Calu3 (cell line): ENCODE data around the gene KLK14. TPM values are rescaled to one million over a fixed set of nuclear protein-coding genes. Genes with fewer than 3 reads are reported as not detected.

Experiments
- BruUV-seq: library from RNA; stranded (reverse); fragments of 400-500 nt; replicated peaks from 2 replicates; lab custom pipeline; 2021; lab: Mats Ljungman, UMichigan
- CTCF ChIA-PET: fragments of 300-600 bp; sonication (Branson Sonifier 250); formaldehyde crosslinking; loops from one replicate; lab custom pipeline; 2022; ENCODE audit warnings: antibody characterized with exemption; lab: Charles Lee
- DNase-seq: peaks from one replicate; pipeline ENCODE4 v3.0.0; 2022
- H3K27ac Mint-ChIP-seq: one replicate; pipeline ENCODE4 v1.8.0; 2022; ENCODE audit warnings: mixed read lengths; ENCODE audit not compliant: unreplicated experiment
- H3K27me3 Mint-ChIP-seq: one replicate; pipeline ENCODE4 v1.8.0; 2022; ENCODE audit warnings: mixed read lengths; ENCODE audit not compliant: unreplicated experiment
- H3K36me3 Mint-ChIP-seq: one replicate; pipeline ENCODE4 v1.8.0; 2022; ENCODE audit warnings: mild to moderate bottlenecking, moderate library complexity, mixed read lengths; ENCODE audit not compliant: insufficient read depth, unreplicated experiment
- H3K4me1 Mint-ChIP-seq: one replicate; pipeline ENCODE4 v1.8.0; 2022; ENCODE audit warnings: mild to moderate bottlenecking, low read depth, mixed read lengths; ENCODE audit not compliant: unreplicated experiment
- H3K4me3 Mint-ChIP-seq: one replicate; pipeline ENCODE4 v1.8.0; 2022; ENCODE audit warnings: mild to moderate bottlenecking, low read depth, moderate library complexity, mixed read lengths; ENCODE audit not compliant: unreplicated experiment
- H3K9me3 Mint-ChIP-seq: one replicate; pipeline ENCODE4 v1.8.0; 2022; ENCODE audit warnings: low read depth, mixed read lengths; ENCODE audit not compliant: unreplicated experiment
- intact Hi-C: fragments of 100-400 bp; cut with micrococcal nuclease; formaldehyde crosslinking; loops from one replicate; pipeline ENCODE4 v1.10.0; 2022; ENCODE audit not compliant: unreplicated experiment
- total RNA-seq: library from RNA; stranded (reverse); gene quantifications from 2 replicates; pipeline ENCODE4 v1.2.3, GENCODE V29; 2022
- TF ChIP-seq, protein P1 (sequence below): fragments of 200-600 bp; IDR thresholded peaks from one replicate; pipeline ENCODE4 v1.8.0; 2022; ENCODE audit warnings: antibody characterized with exemption; ENCODE audit not compliant: unreplicated experiment

KLK14 gene
- total RNA-seq, 1 experiment from 2014 or later, result 0.38 TPM

DNA sequence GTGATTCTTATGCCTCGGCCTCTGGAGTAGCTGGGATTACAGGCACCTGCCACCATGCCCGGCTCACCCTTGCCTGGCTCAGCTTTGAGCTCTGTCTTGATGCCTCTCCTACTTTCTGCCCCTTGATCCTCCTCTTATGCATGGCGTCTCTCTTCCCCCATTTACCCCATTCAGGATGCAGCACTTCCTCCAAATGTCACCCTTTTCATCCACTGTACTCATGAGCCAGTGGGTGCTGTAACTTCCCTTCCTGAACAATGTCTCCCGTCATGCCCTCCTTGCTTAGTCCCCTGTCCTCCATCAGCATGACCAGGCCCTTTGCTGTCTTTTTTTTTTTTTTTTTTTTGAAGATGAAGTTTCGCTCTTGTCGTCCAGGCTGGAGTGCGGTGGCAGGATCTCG, 38.6 kb upstream of the KLK14 start:
- no peak for DNase-seq
- H3K27me3 Mint-ChIP-seq, result no peaks in the 10 kb centered on the region
- no peaks in the 10 kb centered on the region for H3K36me3 Mint-ChIP-seq
- CTCF ChIA-PET, result interaction anchor here (0.6 kb wide), 1 partner anchor 249 kb away, joined by 4 read pairs; no protein-coding TSS in a partner anchor
- no peaks in the 10 kb centered on the region for H3K9me3 Mint-ChIP-seq
- intact Hi-C loops, result no loop called here
- no TSS peak for BruUV-seq
- no peak overlapping the region for H3K4me3 Mint-ChIP-seq
- no peak overlapping the region for H3K27ac Mint-ChIP-seq
- TF ChIP-seq, protein P1, sequence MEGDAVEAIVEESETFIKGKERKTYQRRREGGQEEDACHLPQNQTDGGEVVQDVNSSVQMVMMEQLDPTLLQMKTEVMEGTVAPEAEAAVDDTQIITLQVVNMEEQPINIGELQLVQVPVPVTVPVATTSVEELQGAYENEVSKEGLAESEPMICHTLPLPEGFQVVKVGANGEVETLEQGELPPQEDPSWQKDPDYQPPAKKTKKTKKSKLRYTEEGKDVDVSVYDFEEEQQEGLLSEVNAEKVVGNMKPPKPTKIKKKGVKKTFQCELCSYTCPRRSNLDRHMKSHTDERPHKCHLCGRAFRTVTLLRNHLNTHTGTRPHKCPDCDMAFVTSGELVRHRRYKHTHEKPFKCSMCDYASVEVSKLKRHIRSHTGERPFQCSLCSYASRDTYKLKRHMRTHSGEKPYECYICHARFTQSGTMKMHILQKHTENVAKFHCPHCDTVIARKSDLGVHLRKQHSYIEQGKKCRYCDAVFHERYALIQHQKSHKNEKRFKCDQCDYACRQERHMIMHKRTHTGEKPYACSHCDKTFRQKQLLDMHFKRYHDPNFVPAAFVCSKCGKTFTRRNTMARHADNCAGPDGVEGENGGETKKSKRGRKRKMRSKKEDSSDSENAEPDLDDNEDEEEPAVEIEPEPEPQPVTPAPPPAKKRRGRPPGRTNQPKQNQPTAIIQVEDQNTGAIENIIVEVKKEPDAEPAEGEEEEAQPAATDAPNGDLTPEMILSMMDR, result no peak
- H3K4me1 Mint-ChIP-seq, result no peaks in the 10 kb centered on the region

DNA sequence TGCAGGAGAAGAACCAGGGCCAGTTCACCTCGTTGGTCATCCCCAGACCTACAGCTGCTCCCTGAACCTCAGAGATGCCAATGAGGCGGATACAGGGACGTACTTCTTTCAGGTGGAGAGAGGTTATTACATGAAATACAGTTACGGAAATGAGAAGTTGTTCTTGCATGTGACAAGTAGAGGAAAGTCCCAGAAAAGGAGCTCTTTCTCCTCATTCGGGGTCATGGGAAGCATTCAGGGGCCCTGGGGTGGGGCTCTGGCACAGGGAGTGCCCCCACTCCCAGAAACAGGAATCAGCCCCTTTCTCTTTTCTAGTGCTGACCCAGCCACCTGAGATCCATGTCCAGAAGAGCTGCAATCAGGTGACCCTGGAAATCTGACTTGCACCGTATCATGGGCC, 37.5 kb upstream of the KLK14 start:
- DNase-seq, result no peak
- Mint-ChIP-seq H3K9me3 (no peaks in the 10 kb centered on the region), H3K36me3 (no peaks in the 10 kb centered on the region), H3K27me3 (no peaks in the 10 kb centered on the region), H3K27ac (no peak overlapping the region), H3K4me1 (no peaks in the 10 kb centered on the region), H3K4me3 (no peak overlapping the region)
- no TSS peak for BruUV-seq
- CTCF ChIA-PET, result interaction anchor here (0.7 kb wide), 1 partner anchor 24 kb away, joined by 3 read pairs; no protein-coding TSS in a partner anchor
- intact Hi-C loops, result no loop called here
- TF ChIP-seq, protein P1, result no peak

DNA sequence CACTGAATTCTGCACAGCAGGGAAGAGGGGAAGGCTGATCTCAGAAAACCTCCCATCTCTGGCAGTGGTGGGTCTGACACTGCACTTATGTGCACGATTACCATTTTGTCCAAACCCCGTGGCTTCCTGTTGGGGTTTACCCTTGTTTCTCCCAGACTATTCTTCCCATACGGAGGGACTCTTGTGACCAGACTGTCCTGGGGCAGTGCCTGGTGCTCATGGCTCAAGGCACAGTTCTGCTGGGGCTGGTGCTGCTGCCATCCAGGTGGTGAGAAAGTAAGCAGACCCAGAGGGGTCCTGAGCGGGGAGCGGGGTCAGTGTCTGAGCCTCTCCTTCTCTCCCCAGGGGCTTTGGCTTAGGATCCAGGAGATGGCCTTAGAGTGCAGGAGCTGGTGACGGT, 36.9 kb upstream of the KLK14 start:
- Mint-ChIP-seq H3K36me3 (no peaks in the 10 kb centered on the region), H3K4me3 (no peak overlapping the region), H3K4me1 (no peaks in the 10 kb centered on the region), H3K27ac (no peak overlapping the region), H3K9me3 (no peaks in the 10 kb centered on the region), H3K27me3 (no peaks in the 10 kb centered on the region)
- no TSS peak for BruUV-seq
- no peak for DNase-seq
- TF ChIP-seq, protein P1, result no peak
- CTCF ChIA-PET, result interaction anchor here (0.5 kb wide), 1 partner anchor 28 kb away, joined by 3 read pairs; no protein-coding TSS in a partner anchor
- intact Hi-C loops, result no loop called here

DNA sequence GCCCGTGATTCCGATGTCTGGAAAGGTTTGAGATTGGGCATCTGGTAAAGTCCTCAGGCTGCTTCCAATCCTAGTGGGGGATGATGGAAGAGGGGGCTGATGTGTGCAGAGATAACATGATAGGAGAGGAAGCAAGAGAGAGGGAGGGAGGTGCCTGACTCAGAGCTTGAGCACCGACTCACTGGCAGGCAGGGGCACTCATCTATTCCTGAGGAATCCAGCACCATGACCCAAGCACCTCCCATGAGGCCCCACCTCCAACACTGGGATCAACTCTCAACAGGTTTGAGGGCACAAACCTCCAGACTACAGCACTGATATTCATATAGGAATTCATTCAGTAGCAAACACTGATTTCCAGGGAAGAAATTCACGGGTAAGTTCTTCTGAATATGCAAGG, 36.4 kb upstream of the KLK14 start:
- no peak overlapping the region for H3K4me3 Mint-ChIP-seq
- H3K27me3 Mint-ChIP-seq, result no peaks in the 10 kb centered on the region
- TF ChIP-seq, protein P1, result no peak
- no peak for DNase-seq
- no peaks in the 10 kb centered on the region for H3K4me1 Mint-ChIP-seq
- CTCF ChIA-PET, result no interaction called here
- intact Hi-C loops, result no loop called here
- H3K36me3 Mint-ChIP-seq, result no peaks in the 10 kb centered on the region
- no peak overlapping the region for H3K27ac Mint-ChIP-seq
- H3K9me3 Mint-ChIP-seq, result no peaks in the 10 kb centered on the region
- BruUV-seq, result no TSS peak
